ES-I3 (cell line): ENCODE measurements around the gene PIGT.
A peak's percentile ranks its signal among the peaks of the same experiment; 100 is the strongest.

Experiments
- H3K36me3 ChIP-seq: 2 replicates; pipeline ENCODE4 v1.6.1; 2013; ENCODE audit warnings: mild to moderate bottlenecking, low read length, control low read depth, moderate library complexity; ENCODE audit not compliant: insufficient read depth
- H3K4me1 ChIP-seq: 2 replicates; pipeline ENCODE4 v1.6.1; 2013; ENCODE audit warnings: mild to moderate bottlenecking, control low read depth, low read length; ENCODE audit not compliant: insufficient read depth
- H3K9ac ChIP-seq: 2 replicates; pipeline ENCODE4 v1.6.1; 2013; ENCODE audit warnings: low read depth, mild to moderate bottlenecking, low read length, moderate library complexity
- H3K9me3 ChIP-seq: 2 replicates; pipeline ENCODE4 v1.6.1; 2013; ENCODE audit warnings: mild to moderate bottlenecking, low read length, moderate library complexity; ENCODE audit not compliant: control insufficient read depth, insufficient read depth

The PIGT gene

GRCh38 chr20:45427236-45428149 is 11.6 kb downstream of the PIGT start:
- H3K9ac ChIP-seq = no peak overlapping the region
- peaks cover 9% of the 10 kb centered on the region for H3K36me3 ChIP-seq
- no peaks in the 10 kb centered on the region for H3K4me1 ChIP-seq
- H3K9me3 ChIP-seq = no peaks in the 10 kb centered on the region

- Histone ChIP-seq H3K9me3 (no peaks in the 10 kb centered on the region), H3K9ac (no peak overlapping the region), H3K4me1 (no peaks in the 10 kb centered on the region), H3K36me3 (peaks cover 4% of the 10 kb centered on the region)
Measured at GRCh38 chr20:45429618-45430017, 13.7 kb downstream of the PIGT start.

- no peaks in the 10 kb centered on the region for H3K9me3 ChIP-seq
- H3K36me3 ChIP-seq = no peaks in the 10 kb centered on the region
- H3K4me1 ChIP-seq = no peaks in the 10 kb centered on the region
- no peak overlapping the region for H3K9ac ChIP-seq
Measured at GRCh38 chr20:45432294-45432693, 16.4 kb downstream of the PIGT start.

GRCh38 chr20:45433316-45433715 is 17.4 kb downstream of the PIGT start:
- Histone ChIP-seq H3K9ac (no peak overlapping the region), H3K36me3 (no peaks in the 10 kb centered on the region), H3K9me3 (no peaks in the 10 kb centered on the region), H3K4me1 (no peaks in the 10 kb centered on the region)

GRCh38 chr20:45433976-45434375 is 18.0 kb downstream of the PIGT start:
- H3K9me3 ChIP-seq = no peaks in the 10 kb centered on the region
- no peak overlapping the region for H3K9ac ChIP-seq
- no peaks in the 10 kb centered on the region for H3K4me1 ChIP-seq
- no peaks in the 10 kb centered on the region for H3K36me3 ChIP-seq

- Histone ChIP-seq H3K9me3 (no peaks in the 10 kb centered on the region), H3K4me1 (no peaks in the 10 kb centered on the region), H3K9ac (peak overlapping the region; percentile 67), H3K36me3 (no peaks in the 10 kb centered on the region)
Measured at GRCh38 chr20:45436732-45437485, 21.0 kb downstream of the PIGT start.

GRCh38 chr20:45440424-45440823 is 24.5 kb downstream of the PIGT start:
- Histone ChIP-seq H3K4me1 (no peaks in the 10 kb centered on the region), H3K9ac (no peak overlapping the region), H3K9me3 (no peaks in the 10 kb centered on the region), H3K36me3 (no peaks in the 10 kb centered on the region)

- Histone ChIP-seq H3K4me1 (no peaks in the 10 kb centered on the region), H3K9ac (no peak overlapping the region), H3K9me3 (no peaks in the 10 kb centered on the region), H3K36me3 (no peaks in the 10 kb centered on the region)
Measured at GRCh38 chr20:45440891-45441685, 25.1 kb downstream of the PIGT start.

- no peaks in the 10 kb centered on the region for H3K9me3 ChIP-seq
- H3K36me3 ChIP-seq = no peaks in the 10 kb centered on the region
- no peak overlapping the region for H3K9ac ChIP-seq
- H3K4me1 ChIP-seq = no peaks in the 10 kb centered on the region
Measured at GRCh38 chr20:45441746-45442145, 25.8 kb downstream of the PIGT start.

- Histone ChIP-seq H3K9me3 (no peaks in the 10 kb centered on the region), H3K4me1 (no peaks in the 10 kb centered on the region), H3K36me3 (no peaks in the 10 kb centered on the region), H3K9ac (no peak overlapping the region)
Measured at GRCh38 chr20:45444050-45444449, 28.1 kb downstream of the PIGT start.

GRCh38 chr20:45445805-45446562 is 30.0 kb downstream of the PIGT start:
- Histone ChIP-seq H3K36me3 (no peaks in the 10 kb centered on the region), H3K4me1 (no peaks in the 10 kb centered on the region), H3K9me3 (no peaks in the 10 kb centered on the region), H3K9ac (no peak overlapping the region)

GRCh38 chr20:45448270-45448669 is 32.3 kb downstream of the PIGT start:
- no peak overlapping the region for H3K9ac ChIP-seq
- H3K36me3 ChIP-seq = no peaks in the 10 kb centered on the region
- no peaks in the 10 kb centered on the region for H3K9me3 ChIP-seq
- H3K4me1 ChIP-seq = no peaks in the 10 kb centered on the region

- Histone ChIP-seq H3K36me3 (no peaks in the 10 kb centered on the region), H3K9me3 (no peaks in the 10 kb centered on the region), H3K9ac (no peak overlapping the region), H3K4me1 (no peaks in the 10 kb centered on the region)
Measured at GRCh38 chr20:45449528-45449927, 33.6 kb downstream of the PIGT start.
